Fibroblast of villous mesenchyme (primary cell): ENCODE results near the gene DPEP1. TPM values are rescaled to one million over a fixed set of nuclear protein-coding genes. Genes with fewer than 3 reads are reported as not detected.
"Not testable (repeated sequence)": the region's sequence is repeated elsewhere in the genome, so short reads cannot be mapped to it uniquely, and the experiment has no call there.

Source experiments
- DNase-seq: peaks from one replicate; pipeline ENCODE4 v3.0.0-alpha.2; 2010; ENCODE audit warnings: low read depth
- H3K4me3 ChIP-seq: 2 replicates; pipeline ENCODE4 v1.5.1; 2011; ENCODE audit warnings: low read depth, mild to moderate bottlenecking, low read length
- CTCF ChIP-seq: IDR thresholded peaks from 2 replicates; pipeline ENCODE4 v1.5.1; 2012; ENCODE audit warnings: low read depth, mild to moderate bottlenecking, low read length; ENCODE audit not compliant: insufficient read depth
- total RNA-seq: library from RNA; depleted of rRNA; stranded (reverse); fragments of >200 nt; gene quantifications from 2 replicates; pipeline ENCODE4 v1.2.3, GENCODE V29; 2012

Gene DPEP1
- total RNA-seq, 1 donor = not detected

- no peak for TF ChIP-seq CTCF
These were observed 16.6 kb downstream of the DPEP1 start for GRCh38 chr16:89629827-89630610.

GRCh38 chr16:89633064-89633631 lies 19.7 kb downstream of the DPEP1 start:
- no peak overlapping the region for H3K4me3 ChIP-seq
- peak; percentile 51 for DNase-seq
- TF ChIP-seq CTCF = no peak

More at GRCh38 chr16:89629827-89630610, 16.6 kb downstream of the DPEP1 start:
- no peak overlapping the region for H3K4me3 ChIP-seq
- no peak for DNase-seq

- H3K4me3 ChIP-seq, DNase-seq: not testable (repeated sequence)
These were observed 21.3 kb downstream of the DPEP1 start for GRCh38 chr16:89634463-89635385.

- TF ChIP-seq CTCF = no peak
- no peak overlapping the region for H3K4me3 ChIP-seq
- no peak for DNase-seq
These were observed 23.2 kb downstream of the DPEP1 start for GRCh38 chr16:89636663-89637062.

- no peak overlapping the region for H3K4me3 ChIP-seq
- TF ChIP-seq CTCF = no peak
- no peak for DNase-seq
These were observed 23.9 kb downstream of the DPEP1 start for GRCh38 chr16:89637379-89637778.

- no peak overlapping the region for H3K4me3 ChIP-seq
- DNase-seq = no peak
- TF ChIP-seq CTCF = no peak
These were observed 25.0 kb downstream of the DPEP1 start for GRCh38 chr16:89638455-89638854.

- no peak overlapping the region for H3K4me3 ChIP-seq
- TF ChIP-seq CTCF = no peak
These were observed 25.9 kb downstream of the DPEP1 start for GRCh38 chr16:89639385-89639784.

More at GRCh38 chr16:89639385-89639784, 25.9 kb downstream of the DPEP1 start:
- no peak for DNase-seq
